Measurements from ENCODE around the gene TENM4.

TENM4 gene

DNA sequence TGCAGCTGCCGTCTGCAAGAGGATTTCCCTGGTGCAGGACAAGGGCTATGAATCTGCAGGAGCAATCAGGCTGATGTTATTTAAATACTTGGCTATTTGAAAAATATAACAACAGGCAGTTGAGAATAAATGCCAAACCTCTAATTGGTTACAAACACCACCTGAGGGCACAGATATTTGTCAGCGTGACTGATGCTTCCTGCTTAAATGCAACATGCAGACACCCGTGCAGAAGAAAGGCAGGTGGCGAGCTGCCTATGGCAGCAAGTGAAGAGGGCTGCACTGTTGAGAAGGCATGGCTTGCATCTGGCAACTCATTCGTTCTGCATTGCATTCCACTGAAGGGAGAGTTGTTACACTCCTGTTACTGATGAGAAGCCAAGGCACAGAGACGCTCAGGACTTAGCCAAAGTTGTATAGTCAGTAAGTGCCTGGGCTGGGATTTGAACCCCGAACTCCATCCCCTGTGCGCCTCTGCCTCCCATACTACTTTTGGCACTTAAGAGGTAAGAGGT lies 350.6 kb downstream of the TENM4 start:
- no peak for DNase-seq (ENCODE audit: extremely low read depth, low read depth)
- TF ChIP-seq, protein P1, sequence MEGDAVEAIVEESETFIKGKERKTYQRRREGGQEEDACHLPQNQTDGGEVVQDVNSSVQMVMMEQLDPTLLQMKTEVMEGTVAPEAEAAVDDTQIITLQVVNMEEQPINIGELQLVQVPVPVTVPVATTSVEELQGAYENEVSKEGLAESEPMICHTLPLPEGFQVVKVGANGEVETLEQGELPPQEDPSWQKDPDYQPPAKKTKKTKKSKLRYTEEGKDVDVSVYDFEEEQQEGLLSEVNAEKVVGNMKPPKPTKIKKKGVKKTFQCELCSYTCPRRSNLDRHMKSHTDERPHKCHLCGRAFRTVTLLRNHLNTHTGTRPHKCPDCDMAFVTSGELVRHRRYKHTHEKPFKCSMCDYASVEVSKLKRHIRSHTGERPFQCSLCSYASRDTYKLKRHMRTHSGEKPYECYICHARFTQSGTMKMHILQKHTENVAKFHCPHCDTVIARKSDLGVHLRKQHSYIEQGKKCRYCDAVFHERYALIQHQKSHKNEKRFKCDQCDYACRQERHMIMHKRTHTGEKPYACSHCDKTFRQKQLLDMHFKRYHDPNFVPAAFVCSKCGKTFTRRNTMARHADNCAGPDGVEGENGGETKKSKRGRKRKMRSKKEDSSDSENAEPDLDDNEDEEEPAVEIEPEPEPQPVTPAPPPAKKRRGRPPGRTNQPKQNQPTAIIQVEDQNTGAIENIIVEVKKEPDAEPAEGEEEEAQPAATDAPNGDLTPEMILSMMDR (IDR thresholded peaks at IDR 0.05; ENCODE audit: low read depth, low read length) = no peak

DNA sequence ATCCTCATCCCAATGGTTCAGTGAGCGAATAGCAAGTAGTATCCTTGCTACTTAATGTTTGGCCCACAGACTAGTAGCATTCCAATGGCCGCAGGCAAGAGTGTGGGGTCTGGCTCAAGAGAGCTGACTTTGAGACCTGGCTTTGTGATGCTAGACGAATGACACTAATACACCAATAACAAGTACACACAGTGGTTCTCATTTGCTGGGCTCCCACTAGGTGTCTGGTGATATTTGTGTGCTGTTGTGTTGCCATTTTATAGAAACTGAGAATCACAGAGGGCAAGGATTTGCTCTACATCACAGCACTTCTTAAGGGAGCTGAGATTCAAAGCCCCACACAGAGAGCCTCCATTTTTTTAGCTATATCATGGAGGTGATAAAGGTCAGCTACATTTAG lies 351.2 kb downstream of the TENM4 start:
- no peak for DNase-seq (ENCODE audit: extremely low read depth, low read depth)

DNA sequence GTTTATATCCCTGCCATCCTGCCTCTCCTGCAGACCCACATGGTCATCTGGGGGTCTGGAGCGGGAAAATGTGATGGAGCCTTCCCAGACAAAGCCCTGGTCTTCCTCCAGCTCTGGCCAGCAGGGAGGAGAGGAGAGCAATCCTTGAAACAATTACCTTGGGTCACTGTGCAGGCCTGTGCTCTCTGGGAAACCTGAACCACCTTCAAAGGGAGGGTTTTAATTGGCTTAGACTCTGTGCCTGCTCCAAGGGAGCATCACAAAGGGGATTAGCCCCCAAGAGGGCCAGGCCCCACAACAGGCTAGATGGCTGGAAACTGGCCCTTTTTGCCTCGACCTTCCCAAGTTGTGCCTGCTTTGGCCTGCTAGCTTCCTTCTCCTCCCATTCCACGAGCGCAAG lies 351.9 kb downstream of the TENM4 start:
- DNase-seq (ENCODE audit: extremely low read depth, low read depth) = no peak
- TF ChIP-seq, protein P1 (IDR thresholded peaks at IDR 0.05; ENCODE audit: low read depth, low read length) = no peak

More for the DNA sequence above, 351.2 kb downstream of the TENM4 start:
- TF ChIP-seq, protein P1 (IDR thresholded peaks at IDR 0.05; ENCODE audit: low read depth, low read length) = no peak

DNA sequence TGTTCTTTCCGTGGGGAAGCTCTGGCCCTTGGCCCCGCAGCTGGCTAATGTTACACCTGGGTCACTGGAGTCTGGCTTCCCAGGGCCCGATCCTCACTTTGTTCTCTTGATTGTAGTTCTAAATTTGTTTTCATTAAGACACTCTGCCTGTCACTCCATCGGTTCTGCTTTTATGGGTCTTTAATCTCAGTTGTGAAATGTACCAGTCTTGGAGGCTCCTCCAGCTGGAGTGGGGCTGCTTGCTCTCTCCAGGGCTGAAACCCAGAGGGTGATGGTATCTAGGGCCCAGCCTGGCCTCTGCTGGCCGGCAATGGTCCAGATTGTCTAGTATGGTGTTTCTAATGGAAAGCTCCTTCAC lies 352.9 kb downstream of the TENM4 start:
- TF ChIP-seq, protein P1 (IDR thresholded peaks at IDR 0.05; ENCODE audit: low read depth, low read length) = no peak; the same call in 1 of the 2 replicates
- DNase-seq (ENCODE audit: extremely low read depth, low read depth) = no peak

DNA sequence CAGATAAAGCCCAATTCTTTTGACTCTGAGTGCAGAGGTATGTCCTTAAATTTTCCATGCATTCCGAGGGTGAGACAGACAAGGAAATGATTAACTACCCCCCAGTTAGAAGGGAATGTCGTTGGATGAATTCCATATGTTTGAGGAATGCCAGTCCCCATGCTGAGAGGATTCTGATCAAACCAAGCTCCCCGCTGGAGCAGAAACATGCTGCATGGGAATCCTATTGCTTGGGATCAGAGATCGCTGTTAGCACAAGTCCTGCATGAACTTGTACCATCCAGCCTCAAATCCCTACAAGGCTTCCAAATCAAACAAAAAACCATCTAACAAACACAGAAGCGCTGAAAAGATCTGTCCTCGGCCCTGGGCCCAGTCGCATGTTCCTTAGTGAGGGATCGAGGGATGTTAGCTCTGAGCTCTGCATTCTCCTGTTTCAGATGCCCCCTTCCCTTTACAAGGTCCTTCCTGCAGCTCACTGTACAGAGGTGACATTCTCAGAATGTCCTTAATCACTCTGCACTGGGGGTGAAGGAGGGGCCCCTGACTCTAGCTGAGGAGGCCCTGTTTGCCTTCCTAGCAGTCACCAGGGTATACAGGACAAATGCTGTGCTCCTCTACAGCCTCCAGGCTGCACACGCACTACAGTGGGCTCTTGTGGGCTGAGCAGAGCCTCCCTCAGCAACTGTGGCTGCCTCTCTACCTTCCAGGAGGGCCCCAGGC lies 353.4 kb downstream of the TENM4 start:
- DNase-seq (ENCODE audit: extremely low read depth, low read depth) = no peak
- TF ChIP-seq, protein P1 (IDR thresholded peaks at IDR 0.05; ENCODE audit: low read depth, low read length) = no peak

DNA sequence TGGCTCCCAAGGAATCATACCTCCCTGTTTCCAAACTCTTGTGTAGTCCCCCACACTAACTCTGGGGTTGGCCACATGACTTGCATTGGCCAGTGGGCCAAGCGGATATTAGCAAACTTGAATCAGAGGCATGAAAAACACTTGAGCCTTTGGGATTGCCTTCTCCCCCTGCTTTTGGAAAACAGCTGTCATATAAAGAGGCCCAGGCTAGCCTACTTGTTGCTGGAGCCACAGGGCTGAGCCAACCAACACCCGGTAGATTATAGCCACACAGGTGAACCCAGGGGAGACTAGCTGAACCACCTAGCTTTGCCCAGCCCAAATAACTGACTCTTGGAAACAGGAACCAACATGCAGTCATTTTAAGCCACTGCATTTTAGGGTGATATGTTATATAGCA lies 354.8 kb downstream of the TENM4 start:
- no peak for DNase-seq (ENCODE audit: extremely low read depth, low read depth)
- TF ChIP-seq, protein P1 (IDR thresholded peaks at IDR 0.05; ENCODE audit: low read depth, low read length) = no peak

DNA sequence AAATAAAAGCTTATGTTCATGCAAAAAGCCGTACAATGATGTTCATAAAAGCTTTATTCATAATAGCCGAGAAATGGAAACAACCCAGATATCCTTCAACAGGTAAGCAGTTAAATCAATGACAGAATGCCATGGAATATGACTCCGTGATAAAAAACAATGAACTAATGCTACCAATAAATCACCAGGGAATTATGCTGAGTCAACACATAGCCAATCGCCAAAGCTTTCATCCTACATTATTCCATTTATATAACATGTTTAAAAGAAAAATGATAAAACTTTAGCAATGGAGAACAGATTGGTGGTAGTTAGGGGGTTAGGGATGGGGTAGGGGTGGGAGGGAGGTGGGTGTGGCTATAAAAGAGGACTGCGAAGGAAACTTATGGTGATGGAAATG lies 356.4 kb downstream of the TENM4 start:
- TF ChIP-seq, protein P1 (IDR thresholded peaks at IDR 0.05; ENCODE audit: low read depth, low read length) = no peak
- DNase-seq (ENCODE audit: extremely low read depth, low read depth) = no peak

Measured in AG09319 (cell line).